ENCODE measurements around the gene ARHGAP42. TPM values are rescaled to one million over a fixed set of nuclear protein-coding genes. Genes with fewer than 3 reads are reported as not detected.

ARHGAP42 gene
- total RNA-seq, 1 experiment from 2014 or later: 8.3 TPM

DNA sequence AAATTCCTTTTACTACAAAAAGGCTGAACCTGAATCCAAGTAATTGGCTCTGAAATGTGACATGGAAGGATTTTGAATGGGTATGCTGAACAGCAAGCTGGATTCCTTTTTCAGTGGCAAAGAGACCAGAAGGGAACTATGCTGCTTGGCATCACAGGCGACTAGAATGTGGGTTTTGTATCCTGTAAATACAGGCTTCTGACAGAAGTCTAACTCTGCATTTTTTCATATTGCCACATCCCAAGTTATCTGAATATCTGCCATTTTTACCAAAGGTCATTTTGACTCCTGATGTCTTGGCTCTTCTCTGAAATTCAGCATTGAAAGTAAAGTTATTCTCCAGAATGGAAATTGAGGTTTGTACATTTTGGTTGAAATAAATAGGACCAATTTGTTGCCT lies 145.7 kb downstream of the ARHGAP42 start:
- no peak for DNase-seq (ENCODE audit: low spot score)

DNA sequence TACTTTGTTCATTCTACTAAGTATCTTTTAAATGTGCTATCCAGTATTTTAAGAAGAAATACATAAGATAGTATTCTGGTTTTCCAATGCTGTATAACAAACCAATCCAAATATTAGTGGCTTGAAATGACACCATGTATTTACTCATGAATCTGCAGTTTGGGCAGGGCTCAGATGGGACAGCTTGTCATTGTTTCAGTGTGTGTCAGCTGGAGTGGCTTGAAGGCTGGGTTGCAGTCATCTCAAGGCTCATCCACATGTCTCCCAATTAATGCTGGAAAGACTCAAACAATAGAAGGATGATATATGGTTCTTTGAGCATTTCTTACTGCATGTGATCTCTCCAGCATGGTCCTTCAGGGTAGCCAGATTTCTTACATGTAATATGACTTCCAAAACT lies 146.2 kb downstream of the ARHGAP42 start:
- DNase-seq (ENCODE audit: low spot score): no peak

GRCh38 chr11:100835854-100836253 lies 148.8 kb downstream of the ARHGAP42 start:
- DNase-seq (ENCODE audit: low spot score): no peak

- no peak for DNase-seq (ENCODE audit: low spot score)
Observed at GRCh38 chr11:100837311-100837710, 150.2 kb downstream of the ARHGAP42 start.

- peak; percentile 22 for DNase-seq (ENCODE audit: low spot score)
Observed at GRCh38 chr11:100841711-100842407, 154.8 kb downstream of the ARHGAP42 start.

DNA sequence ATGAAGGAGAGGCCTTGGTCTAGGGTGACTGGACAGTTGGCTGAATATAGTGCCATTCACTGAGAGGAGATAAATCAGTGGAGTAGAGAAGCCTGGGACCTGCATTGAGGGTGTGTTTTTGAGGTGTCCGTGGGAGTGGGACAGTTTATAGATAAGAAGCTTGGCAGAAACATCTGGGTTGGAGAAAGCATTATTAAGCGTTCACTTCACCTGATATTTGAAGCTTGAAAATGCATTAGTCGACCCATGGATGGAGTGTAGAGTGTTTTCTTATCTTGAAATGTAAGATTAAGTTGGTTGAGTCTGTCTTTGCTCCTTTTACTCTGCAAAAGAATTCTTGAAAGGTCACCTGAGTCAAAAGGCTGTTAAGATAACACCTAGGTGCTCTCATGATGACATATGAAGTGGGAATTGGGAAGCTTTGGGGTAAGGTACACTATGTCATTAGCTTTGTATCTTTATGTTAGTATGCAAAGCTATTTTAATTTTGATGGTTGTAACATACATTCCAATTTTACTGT lies 160.7 kb downstream of the ARHGAP42 start:
- no peak for DNase-seq (ENCODE audit: low spot score)

DNA sequence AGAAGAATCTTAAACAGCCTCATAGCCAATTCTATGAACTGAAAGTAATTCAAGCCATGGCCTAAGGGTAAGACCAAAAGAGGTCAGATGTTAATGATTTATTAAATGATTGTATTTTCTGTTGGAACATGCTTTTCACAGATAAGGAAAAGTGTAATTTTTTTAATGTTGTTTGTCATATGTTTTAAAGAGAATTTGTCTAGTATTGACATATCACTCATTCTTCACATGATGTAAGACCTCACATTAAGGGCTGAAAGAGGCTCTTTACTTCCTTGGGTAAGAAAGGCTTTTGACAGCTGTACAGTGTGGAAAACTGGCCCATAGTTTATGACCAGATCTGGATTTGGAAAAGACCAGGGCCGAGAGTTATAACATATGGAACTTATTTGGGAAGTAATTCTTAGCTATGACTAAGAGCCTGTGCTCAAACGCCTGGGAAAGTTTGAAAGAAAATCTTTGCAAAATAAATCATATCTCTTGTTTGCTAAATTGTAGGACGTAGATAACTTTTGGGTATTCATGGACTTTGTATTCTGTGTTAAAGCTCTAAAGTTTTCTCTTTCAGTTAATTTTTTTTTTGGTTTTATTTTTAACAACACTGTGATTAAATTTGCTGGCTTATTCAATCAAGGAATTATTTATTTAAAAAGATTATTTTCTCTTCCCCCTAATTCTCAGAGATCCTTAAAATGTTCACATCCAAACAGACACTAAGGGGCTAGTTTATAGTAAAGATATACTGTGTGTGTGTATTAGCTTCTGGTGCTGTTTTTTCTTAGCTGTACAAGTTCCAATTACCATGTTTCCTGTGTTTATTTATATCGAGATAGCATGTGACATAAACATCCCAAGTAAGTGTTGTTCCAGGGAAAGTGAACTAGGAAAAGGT lies 162.2 kb downstream of the ARHGAP42 start:
- peak; percentile 66 for DNase-seq (ENCODE audit: low spot score)

- no peak for DNase-seq (ENCODE audit: low spot score)
Observed at GRCh38 chr11:100849901-100850235, 162.8 kb downstream of the ARHGAP42 start.

DNA sequence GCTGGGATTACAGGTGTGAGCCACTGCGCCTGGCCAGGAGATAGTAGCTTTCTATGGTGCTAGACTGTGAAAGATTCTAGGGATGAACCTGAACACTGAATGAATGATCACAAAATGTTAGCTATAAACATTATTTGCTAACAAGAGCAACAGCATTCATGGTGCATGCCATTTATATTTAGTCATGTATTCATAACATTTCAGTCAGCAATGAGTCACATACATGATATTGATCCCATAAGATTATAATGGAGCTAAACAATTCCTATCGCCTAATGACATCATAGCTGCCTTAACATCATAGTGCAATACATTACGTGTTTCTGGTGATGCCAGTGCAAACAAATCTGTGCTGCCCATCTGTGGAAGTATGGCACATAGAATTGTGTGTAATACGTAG lies 164.1 kb downstream of the ARHGAP42 start:
- no peak for DNase-seq (ENCODE audit: low spot score)

DNA sequence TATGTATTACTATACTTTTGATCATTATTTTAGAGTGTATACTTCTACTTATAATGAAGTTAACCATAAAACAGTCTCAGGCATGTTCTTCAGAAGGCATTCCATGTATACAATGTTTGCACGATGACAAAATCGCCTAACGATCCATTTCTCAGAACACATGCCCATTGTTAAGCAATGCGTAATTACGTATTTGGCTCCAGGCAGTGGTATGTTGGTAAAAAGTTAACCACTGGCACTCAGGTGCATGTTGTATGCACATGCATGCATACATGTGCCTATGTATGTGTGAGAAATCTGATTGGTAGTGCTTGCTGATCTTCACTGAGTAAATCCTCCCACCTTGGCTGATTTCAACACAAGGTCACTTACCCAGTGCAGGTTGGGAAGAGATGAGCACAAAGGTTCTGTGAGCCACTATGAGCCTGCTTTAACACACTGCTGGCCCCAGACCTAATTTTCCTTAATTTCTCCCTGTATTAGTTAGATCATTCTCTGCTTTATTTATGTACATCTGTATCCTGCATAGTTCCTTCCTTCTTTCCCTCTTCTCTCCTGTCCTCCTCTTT lies 164.6 kb downstream of the ARHGAP42 start:
- no peak for DNase-seq (ENCODE audit: low spot score)

DNA sequence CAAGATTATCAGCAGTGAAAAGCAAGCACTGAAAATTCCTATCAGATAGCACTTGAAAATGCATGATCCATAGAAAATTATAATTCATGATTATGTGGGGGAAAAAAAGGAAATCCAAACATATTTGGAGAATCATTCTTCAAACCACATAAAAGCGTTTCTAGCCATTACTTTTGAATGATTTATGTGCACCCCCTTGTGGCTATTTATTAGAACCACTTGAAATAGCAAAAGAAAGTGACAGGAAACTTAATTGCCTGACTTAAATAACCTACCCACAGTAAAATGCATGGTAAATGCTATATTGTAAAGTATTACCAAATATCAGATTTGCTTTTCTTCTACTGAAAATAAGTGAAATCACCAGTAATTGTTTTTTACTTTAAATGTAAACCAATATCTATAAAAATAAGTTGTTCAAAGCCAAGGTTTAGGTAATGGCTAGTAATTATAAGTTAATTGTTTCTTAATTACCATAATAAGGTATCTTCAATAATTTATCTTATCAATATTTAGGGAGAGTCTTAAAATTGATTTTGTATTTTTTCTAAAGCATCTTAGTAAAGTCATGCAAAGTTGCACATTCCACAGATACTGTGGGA lies 168.5 kb downstream of the ARHGAP42 start:
- DNase-seq (ENCODE audit: low spot score): peak; percentile 47

- no peak for DNase-seq (ENCODE audit: low spot score)
Observed at GRCh38 chr11:100857236-100858005, 170.3 kb downstream of the ARHGAP42 start.

DNA sequence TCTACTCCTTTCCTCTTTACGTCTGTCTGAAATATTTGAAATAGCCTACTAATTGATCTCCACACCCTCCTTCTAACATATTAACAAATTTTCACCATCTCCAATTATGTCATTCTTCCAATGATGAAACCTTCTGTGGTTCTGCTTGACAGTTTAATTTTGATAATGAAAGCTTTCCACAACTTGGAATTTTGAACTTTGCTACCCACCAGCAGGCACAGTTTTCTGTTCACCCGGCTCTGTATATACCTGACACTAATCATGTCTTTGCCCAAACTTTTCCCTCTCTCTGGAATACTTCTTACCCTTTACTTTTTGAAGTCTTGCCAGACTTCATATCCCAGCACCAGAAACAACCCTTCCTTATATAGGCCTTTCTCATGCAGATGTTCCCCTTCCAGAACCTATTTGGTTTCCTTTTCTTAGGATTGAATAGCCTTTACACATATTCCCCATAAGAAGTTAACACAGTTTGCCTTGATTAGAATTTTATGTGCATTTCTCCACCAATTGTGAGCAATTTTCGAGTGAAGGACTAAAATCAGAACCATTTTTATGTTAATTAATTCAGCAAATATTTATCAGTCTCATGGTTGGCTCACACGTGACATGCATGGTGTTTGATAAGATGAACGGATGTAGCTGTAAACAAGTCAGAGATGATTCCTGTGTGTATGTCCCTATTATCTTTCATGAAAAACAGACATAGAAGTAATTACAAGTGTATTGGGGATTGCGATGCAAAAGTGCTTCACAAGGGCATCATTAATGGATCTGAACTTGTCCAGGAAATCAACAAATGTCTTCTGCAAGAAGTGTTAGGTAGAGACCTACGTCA lies 173.4 kb downstream of the ARHGAP42 start:
- DNase-seq (ENCODE audit: low spot score): no peak

GRCh38 chr11:100861212-100861611 lies 174.1 kb downstream of the ARHGAP42 start:
- no peak for DNase-seq (ENCODE audit: low spot score)

- DNase-seq (ENCODE audit: low spot score): peak; percentile 98
Observed at GRCh38 chr11:100863080-100863581, 176.0 kb downstream of the ARHGAP42 start.

- no peak for DNase-seq (ENCODE audit: low spot score)
Observed at GRCh38 chr11:100865443-100866065, 178.5 kb downstream of the ARHGAP42 start.

DNA sequence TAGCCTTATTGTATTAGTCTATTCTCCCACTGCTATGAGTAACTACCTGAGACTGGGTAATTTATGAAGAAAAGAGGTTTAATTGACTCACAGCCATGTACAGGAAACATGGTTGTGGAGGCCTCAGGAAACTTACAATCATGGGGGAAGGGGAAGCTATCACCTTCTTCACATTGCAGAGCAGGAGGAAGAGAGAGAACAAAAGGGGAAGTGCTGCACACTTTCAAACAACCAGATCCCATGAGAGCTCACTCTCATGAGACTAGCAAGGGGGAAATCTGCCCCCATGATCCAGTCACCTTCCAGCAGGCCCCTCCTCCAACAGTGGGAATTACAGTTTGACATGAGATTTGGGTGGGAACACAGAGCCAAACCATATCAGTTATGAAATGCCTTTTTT lies 179.4 kb downstream of the ARHGAP42 start:
- DNase-seq (ENCODE audit: low spot score): no peak

DNA sequence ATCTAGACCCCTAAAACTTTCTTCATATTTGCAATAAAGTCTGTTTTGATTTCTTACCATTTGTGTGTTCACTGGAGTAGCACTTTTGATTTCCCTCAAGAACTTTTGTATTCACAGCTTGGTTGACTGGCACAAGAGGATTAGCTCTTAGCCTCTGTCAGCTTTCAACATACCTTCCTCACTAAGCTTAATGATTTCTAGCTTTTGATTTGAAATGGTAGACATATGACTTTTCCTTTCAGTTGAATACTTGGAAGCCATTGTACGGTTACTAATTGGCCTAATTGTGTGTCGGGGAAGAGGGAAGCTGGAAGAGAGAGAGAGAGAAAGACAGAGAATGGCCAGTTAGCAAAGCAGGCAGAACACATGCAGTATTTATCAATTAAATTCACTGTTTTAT lies 180.5 kb downstream of the ARHGAP42 start:
- DNase-seq (ENCODE audit: low spot score): no peak

DNA sequence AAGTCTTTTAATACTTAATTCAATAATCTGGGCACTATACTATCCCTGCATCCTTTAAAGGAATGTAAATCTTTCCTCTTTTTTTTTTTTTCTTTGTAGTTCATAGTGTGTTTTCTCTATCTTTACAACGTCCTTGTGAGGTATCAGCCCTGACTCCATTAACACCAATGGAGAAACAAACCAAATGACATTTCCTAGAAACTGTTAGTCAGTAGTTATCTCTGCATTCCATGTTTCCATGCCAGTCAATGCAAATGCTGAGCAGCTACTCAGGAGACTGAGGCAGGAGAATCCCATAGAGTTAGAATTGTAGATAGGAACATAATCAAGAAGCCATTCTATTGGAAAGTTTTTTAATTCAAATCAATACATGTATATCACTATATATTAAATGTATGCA lies 182.2 kb downstream of the ARHGAP42 start:
- DNase-seq (ENCODE audit: low spot score): no peak

- no peak for DNase-seq (ENCODE audit: low spot score)
Observed at GRCh38 chr11:100870138-100870537, 183.1 kb downstream of the ARHGAP42 start.

All from H4 (cell line).